HG02870 (cell line): ENCODE data around the gene ERMARD.

Experiments
- ATAC-seq: cut with Tn5 transposase; IDR thresholded peaks from one replicate; pipeline ENCODE4 v1.9.1; 2021; ENCODE audit warnings: mild to moderate bottlenecking, moderate library complexity; ENCODE audit not compliant: unreplicated experiment

Gene ERMARD

GRCh38 chr6:169801396-169802160, 50.2 kb downstream of the ERMARD start:
- ATAC-seq: no peak

- ATAC-seq: no peak
Measured at GRCh38 chr6:169802790-169803189, 51.4 kb downstream of the ERMARD start.

- peak; percentile 70 for ATAC-seq
Measured at GRCh38 chr6:169803271-169803811, 51.9 kb downstream of the ERMARD start.

GRCh38 chr6:169803816-169804340, 52.5 kb downstream of the ERMARD start:
- ATAC-seq: peak; percentile 12

- ATAC-seq: no peak
Measured at GRCh38 chr6:169804427-169804826, 53.0 kb downstream of the ERMARD start.

GRCh38 chr6:169805242-169805838, 53.9 kb downstream of the ERMARD start:
- peak; percentile 32 for ATAC-seq

- ATAC-seq: no peak
Measured at GRCh38 chr6:169806701-169807100, 55.3 kb downstream of the ERMARD start.

- ATAC-seq: no peak
Measured at GRCh38 chr6:169807229-169807628, 55.8 kb downstream of the ERMARD start.

- ATAC-seq: no peak
Measured at GRCh38 chr6:169807699-169808607, 56.5 kb downstream of the ERMARD start.

- no peak for ATAC-seq
Measured at GRCh38 chr6:169808608-169808967, 57.2 kb downstream of the ERMARD start.

GRCh38 chr6:169809386-169809785, 58.0 kb downstream of the ERMARD start:
- ATAC-seq: no peak

- no peak for ATAC-seq
Measured at GRCh38 chr6:169810066-169810989, 58.9 kb downstream of the ERMARD start.

- ATAC-seq: no peak
Measured at GRCh38 chr6:169811072-169811471, 59.6 kb downstream of the ERMARD start.

GRCh38 chr6:169811521-169812256, 60.3 kb downstream of the ERMARD start:
- no peak for ATAC-seq

GRCh38 chr6:169812257-169812644, 60.8 kb downstream of the ERMARD start:
- no peak for ATAC-seq

- no peak for ATAC-seq
Measured at GRCh38 chr6:169813969-169814368, 62.5 kb downstream of the ERMARD start.

- ATAC-seq: no peak
Measured at GRCh38 chr6:169816054-169816453, 64.6 kb downstream of the ERMARD start.

- ATAC-seq: no peak
Measured at GRCh38 chr6:169816975-169817374, 65.6 kb downstream of the ERMARD start.

- no peak for ATAC-seq
Measured at GRCh38 chr6:169820358-169820757, 68.9 kb downstream of the ERMARD start.
